Measurements from ENCODE around the gene CNPY4. TPM values are rescaled to one million over a fixed set of nuclear protein-coding genes. Genes with fewer than 3 reads are reported as not detected.

Gene CNPY4
- polyA plus RNA-seq, 1 donor from 2014 or later: 4.5 TPM

DNA sequence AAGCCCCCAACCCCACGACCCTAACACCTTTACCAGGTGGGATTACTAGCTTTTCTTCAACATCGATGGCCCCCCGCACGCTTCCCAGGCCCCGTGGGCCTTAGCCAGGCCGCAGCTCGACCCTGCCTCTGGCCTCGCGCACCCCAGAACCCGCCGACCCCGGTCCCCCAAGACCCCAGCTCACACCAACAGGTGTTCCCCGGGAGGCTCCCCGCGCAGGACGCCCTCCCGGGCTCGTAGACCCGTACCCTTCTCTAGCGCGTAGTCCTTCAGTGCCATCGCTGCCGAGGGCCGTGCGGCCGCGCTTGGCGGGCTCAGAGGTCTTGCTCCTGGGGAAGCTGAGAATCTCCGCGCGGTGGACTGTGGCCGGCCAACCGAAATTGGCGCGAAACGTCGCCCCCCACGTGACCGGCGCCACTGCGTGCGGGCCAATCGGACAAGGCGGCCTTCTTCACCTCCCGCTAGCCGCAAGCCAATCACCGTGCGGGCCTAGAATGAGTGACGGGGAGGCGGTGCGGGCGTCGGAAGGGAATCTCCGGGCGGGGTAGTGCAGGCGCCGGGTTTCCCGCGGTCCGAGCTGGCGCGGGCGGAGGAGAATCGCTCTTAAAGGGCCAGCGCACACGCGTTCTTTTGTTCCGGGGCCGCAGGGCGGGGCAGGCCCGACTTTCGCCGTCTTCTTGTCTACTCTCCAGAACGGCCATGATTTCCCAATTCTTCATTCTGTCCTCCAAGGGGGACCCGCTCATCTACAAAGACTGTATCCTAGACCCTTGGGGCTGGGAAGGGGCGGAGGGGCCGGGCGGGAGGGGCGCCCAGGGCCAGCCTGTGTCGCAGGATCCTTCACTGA lies 18.2 kb upstream of the CNPY4 start, which contains the start of the genes AP4M1 and MCM7:
Gene AP4M1, plus strand, starts transcription at position 628 of the 847 bp plus-strand sequence. Its CDS starts 72 bp downstream, at position 700.
Gene MCM7, minus strand, starts transcription at position 382 of the 847 bp plus-strand sequence. Its CDS starts 103 bp downstream, at position 279.
- peaks cover 16 to 22% (median 19%) of the 10 kb centered on the region in 3 donors for H3K4me1 Mint-ChIP-seq
- peaks cover 2% of the 10 kb centered on the region for H3K36me3 Mint-ChIP-seq
- no peaks in the 10 kb centered on the region for H3K27me3 Mint-ChIP-seq

GRCh38 chr7:100102950-100103840 lies 16.2 kb upstream of the CNPY4 start:
- no peaks in the 10 kb centered on the region for H3K36me3 Mint-ChIP-seq
- peak overlapping the region in 2 of 3 donors; percentile 92 to 100 for H3K27ac Mint-ChIP-seq

More for the DNA sequence above, 18.2 kb upstream of the CNPY4 start, which contains the start of the genes AP4M1 and MCM7:
- Mint-ChIP-seq H3K9me3 (no peaks in the 10 kb centered on the region), H3K4me3 (peak within 1 kb of the TSS; percentile 93 to 99 (median 98)), H3K27ac (peak within 1 kb of the TSS; percentile 98 to 100 (median 99))

DNA sequence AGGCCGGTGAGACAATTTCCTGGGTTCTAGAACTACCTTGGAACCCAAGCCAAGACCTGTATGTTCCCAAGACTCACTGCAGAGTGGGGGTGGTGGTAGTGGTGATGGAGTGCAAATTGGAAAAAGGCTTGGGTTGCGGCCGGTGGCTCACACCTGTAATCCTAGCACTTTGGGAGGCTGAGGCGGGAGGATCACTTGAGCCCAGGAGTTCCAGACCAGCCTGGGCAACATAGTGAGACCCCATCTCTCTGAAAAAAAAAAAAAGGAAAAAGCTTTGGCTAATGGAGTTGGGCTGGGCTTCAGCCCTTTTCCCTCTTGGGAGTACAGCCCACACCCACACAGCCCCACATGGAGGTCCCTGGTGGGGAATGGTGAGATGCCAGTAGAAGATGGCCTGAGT lies 13.9 kb upstream of the CNPY4 start:
- H3K36me3 Mint-ChIP-seq: no peaks in the 10 kb centered on the region
- no peaks in the 10 kb centered on the region for H3K9me3 Mint-ChIP-seq
- H3K4me3 Mint-ChIP-seq: peak overlapping the region in 1 of 4 donors; percentile 52
- H3K4me1 Mint-ChIP-seq: peaks cover 4 to 11% (median 5%) of the 10 kb centered on the region in 3 donors
- no peaks in the 10 kb centered on the region for H3K27me3 Mint-ChIP-seq
- H3K27ac Mint-ChIP-seq: peak overlapping the region in 1 of 3 donors; percentile 42

More at GRCh38 chr7:100102950-100103840, 16.2 kb upstream of the CNPY4 start:
- Mint-ChIP-seq H3K27me3 (no peaks in the 10 kb centered on the region), H3K4me3 (peak overlapping the region; percentile 23 to 93 (median 78)), H3K9me3 (no peaks in the 10 kb centered on the region), H3K4me1 (peaks cover 10 to 19% (median 19%) of the 10 kb centered on the region in 3 donors)

DNA sequence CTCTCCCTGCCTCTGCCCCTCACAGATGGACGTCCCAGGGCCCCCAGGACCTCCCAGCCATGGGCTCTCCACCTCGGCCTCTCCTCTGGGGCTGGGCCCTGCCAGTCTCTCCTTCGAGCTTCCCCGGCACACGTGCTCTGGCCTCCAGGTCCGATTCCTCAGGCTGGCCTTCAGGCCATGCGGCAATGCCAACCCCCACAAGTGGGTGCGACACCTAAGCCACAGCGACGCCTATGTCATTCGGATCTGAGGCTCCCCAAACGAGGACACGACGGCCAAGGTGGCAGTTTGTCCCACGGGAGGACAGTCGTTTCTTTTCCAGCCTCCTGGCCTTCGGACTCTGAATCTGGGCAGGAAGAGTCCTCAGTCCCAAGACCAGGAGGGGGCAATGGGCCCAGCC lies 12.8 kb upstream of the CNPY4 start:
- no peaks in the 10 kb centered on the region for H3K36me3 Mint-ChIP-seq
- no peaks in the 10 kb centered on the region for H3K9me3 Mint-ChIP-seq
- H3K4me3 Mint-ChIP-seq: peak overlapping the region in 1 of 4 donors; percentile 57
- H3K4me1 Mint-ChIP-seq: peaks cover 4 to 5% (median 5%) of the 10 kb centered on the region in 3 donors
- peak overlapping the region in 1 of 3 donors; percentile 23 for H3K27ac Mint-ChIP-seq
- no peaks in the 10 kb centered on the region for H3K27me3 Mint-ChIP-seq

- peaks cover 4 to 5% (median 5%) of the 10 kb centered on the region in 3 donors for H3K4me1 Mint-ChIP-seq
- H3K36me3 Mint-ChIP-seq: no peaks in the 10 kb centered on the region
- no peaks in the 10 kb centered on the region for H3K9me3 Mint-ChIP-seq
- no peaks in the 10 kb centered on the region for H3K27me3 Mint-ChIP-seq
- H3K4me3 Mint-ChIP-seq: peak overlapping the region in 1 of 4 donors; percentile 57
- peak overlapping the region in 1 of 3 donors; percentile 23 for H3K27ac Mint-ChIP-seq
Observed at GRCh38 chr7:100107125-100107737, 12.2 kb upstream of the CNPY4 start.

GRCh38 chr7:100107890-100108289 lies 11.5 kb upstream of the CNPY4 start:
- Mint-ChIP-seq H3K27ac (no peak overlapping the region), H3K4me3 (no peak overlapping the region), H3K4me1 (peaks cover 2 to 5% (median 4%) of the 10 kb centered on the region in 3 donors), H3K27me3 (no peaks in the 10 kb centered on the region), H3K9me3 (no peaks in the 10 kb centered on the region), H3K36me3 (no peaks in the 10 kb centered on the region)

- Mint-ChIP-seq H3K4me1 (no peaks in the 10 kb centered on the region), H3K36me3 (peaks cover 2% of the 10 kb centered on the region), H3K4me3 (no peak overlapping the region), H3K27ac (no peak overlapping the region), H3K27me3 (no peaks in the 10 kb centered on the region), H3K9me3 (no peaks in the 10 kb centered on the region)
Observed at GRCh38 chr7:100109521-100110163, 9.8 kb upstream of the CNPY4 start.

GRCh38 chr7:100111156-100111555 lies 8.3 kb upstream of the CNPY4 start:
- Mint-ChIP-seq H3K36me3 (peaks cover 2% of the 10 kb centered on the region), H3K4me3 (peak overlapping the region in 1 of 4 donors; percentile 32), H3K27ac (peak overlapping the region in 1 of 3 donors; percentile 35), H3K9me3 (no peaks in the 10 kb centered on the region), H3K27me3 (no peaks in the 10 kb centered on the region), H3K4me1 (no peaks in the 10 kb centered on the region)

- no peaks in the 10 kb centered on the region for H3K27me3 Mint-ChIP-seq
- peaks cover 2% of the 10 kb centered on the region for H3K36me3 Mint-ChIP-seq
- H3K4me1 Mint-ChIP-seq: peaks cover 0 to 3% (median 0%) of the 10 kb centered on the region in 3 donors
- H3K27ac Mint-ChIP-seq: no peak overlapping the region
- H3K9me3 Mint-ChIP-seq: no peaks in the 10 kb centered on the region
- peak overlapping the region in 1 of 4 donors; percentile 54 for H3K4me3 Mint-ChIP-seq
Observed at GRCh38 chr7:100111914-100112313, 7.5 kb upstream of the CNPY4 start.

GRCh38 chr7:100115026-100115425 lies 4.4 kb upstream of the CNPY4 start:
- H3K9me3 Mint-ChIP-seq: no peaks in the 10 kb centered on the region

GRCh38 chr7:100118388-100119071 lies 904 bp upstream of the CNPY4 start:
- Mint-ChIP-seq H3K36me3 (peaks cover 3% of the 10 kb centered on the region), H3K27ac (peak overlapping the region; percentile 99), H3K4me3 (peak overlapping the region; percentile 96 to 98 (median 96)), H3K4me1 (peaks cover 14 to 19% (median 17%) of the 10 kb centered on the region in 3 donors), H3K27me3 (no peaks in the 10 kb centered on the region), H3K9me3 (no peaks in the 10 kb centered on the region)

More at GRCh38 chr7:100115026-100115425, 4.4 kb upstream of the CNPY4 start:
- Mint-ChIP-seq H3K4me3 (no peak overlapping the region), H3K36me3 (peaks cover 2% of the 10 kb centered on the region), H3K27me3 (no peaks in the 10 kb centered on the region), H3K4me1 (peaks cover 10 to 14% (median 11%) of the 10 kb centered on the region in 3 donors), H3K27ac (no peak overlapping the region)

DNA sequence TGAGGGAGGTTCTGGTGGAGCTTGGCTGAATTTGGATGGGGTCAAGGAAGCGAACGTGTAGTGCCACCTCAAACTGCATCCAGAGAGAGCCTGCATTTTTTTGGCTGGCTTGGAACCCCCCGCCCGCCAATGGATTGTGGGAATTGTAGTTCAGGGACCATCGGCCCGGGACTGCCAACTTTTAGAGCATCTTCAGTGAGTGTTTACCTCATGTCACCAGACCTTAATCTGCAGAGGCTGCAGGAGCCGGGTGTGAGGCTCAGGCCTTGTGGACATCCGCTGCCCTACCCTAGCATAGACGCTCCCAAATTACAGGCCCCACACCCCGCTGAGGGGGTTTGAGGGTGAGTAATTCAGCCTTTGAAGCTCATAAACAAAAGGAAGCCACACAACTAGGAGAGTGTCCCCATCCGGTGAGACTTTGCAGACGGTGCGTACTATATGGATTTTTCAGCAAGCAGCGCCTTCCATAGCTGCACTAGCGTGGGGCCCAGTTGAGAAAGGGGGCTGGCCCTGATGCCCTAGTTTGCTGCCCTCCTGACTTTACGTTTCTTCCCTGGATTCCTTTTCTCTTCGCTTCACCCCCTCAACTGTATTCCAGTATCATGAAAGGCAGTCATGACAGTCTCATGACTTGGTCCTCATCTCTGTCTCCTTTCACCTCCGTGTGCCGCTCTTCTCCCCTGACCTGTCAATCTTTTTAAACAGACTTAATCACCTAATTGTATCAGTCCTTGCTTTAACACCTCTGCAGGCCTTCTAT lies 717 bp downstream of the CNPY4 start:
- Mint-ChIP-seq H3K36me3 (peaks cover 2% of the 10 kb centered on the region), H3K4me3 (peak overlapping the region; percentile 96 to 98 (median 96)), H3K27me3 (no peaks in the 10 kb centered on the region), H3K27ac (peak overlapping the region; percentile 99), H3K4me1 (peaks cover 22 to 29% (median 25%) of the 10 kb centered on the region in 3 donors), H3K9me3 (no peaks in the 10 kb centered on the region)

- peaks cover 25 to 29% (median 28%) of the 10 kb centered on the region in 3 donors for H3K4me1 Mint-ChIP-seq
Observed at GRCh38 chr7:100120733-100121036, 1.3 kb downstream of the CNPY4 start.

More at GRCh38 chr7:100120733-100121036, 1.3 kb downstream of the CNPY4 start:
- Mint-ChIP-seq H3K27me3 (no peaks in the 10 kb centered on the region), H3K9me3 (no peaks in the 10 kb centered on the region), H3K27ac (peak overlapping the region; percentile 4 to 99 (median 99)), H3K4me3 (peak overlapping the region; percentile 91 to 98 (median 96)), H3K36me3 (peaks cover 2% of the 10 kb centered on the region)

Measured in IgD-negative memory B cell (primary cell).